Heart right ventricle (tissue), 16 donors: ENCODE data around the gene MICAL2. TPM values are rescaled to one million over a fixed set of nuclear protein-coding genes. Genes with fewer than 3 reads are reported as not detected.

ENCODE experiments used
- ATAC-seq, 8 donors: fragments of 200-7000 bp; cut with Tn5 transposase; one replicate each; pipeline ENCODE4 v1.9.1; 2020; ENCODE audit warnings: mild to moderate bottlenecking in 8 of 8, moderate library complexity in 8 of 8, moderate number of reproducible peaks in 1 of 8
- DNase-seq, 2 donors: peaks; one replicate each; pipeline ENCODE4 v3.0.0-alpha.2; 2020
- H3K27ac ChIP-seq, 10 donors: fragments of 200-600 bp; sonication (generic) in 2 of 10; one replicate each; pipeline versions ENCODE4 v1.5.0 to v1.8.0; 2020 to 2022; ENCODE audit warnings: mild to moderate bottlenecking in 3 of 10
- H3K27me3 ChIP-seq, 7 donors: fragments of 200-600 bp; one replicate each; pipeline ENCODE4 v1.8.0; 2021 to 2022; ENCODE audit warnings: mild to moderate bottlenecking in 2 of 7
- H3K36me3 ChIP-seq, 9 donors: fragments of 200-600 bp; sonication (generic) in 1 of 9; one replicate each; pipeline versions ENCODE4 v1.5.0 to v1.8.0; 2020 to 2022; ENCODE audit warnings: mild to moderate bottlenecking in 2 of 9
- H3K4me1 ChIP-seq, 9 donors: fragments of 200-600 bp; sonication (generic) in 1 of 9; one replicate each; pipeline versions ENCODE4 v1.5.0 to v1.8.0; 2020 to 2022; ENCODE audit warnings: mild to moderate bottlenecking in 4 of 9
- H3K4me3 ChIP-seq, 10 donors: fragments of 200-600 bp; sonication (generic) in 2 of 10; one replicate each; pipeline versions ENCODE4 v1.5.0 to v1.8.0; 2020 to 2022; ENCODE audit warnings: mild to moderate bottlenecking in 7 of 10, moderate library complexity in 2 of 10
- H3K9me3 ChIP-seq, 11 donors: fragments of 200-600 bp in 10 of 11; sonication (generic) in 2 of 11; one replicate each; pipeline versions ENCODE4 v1.5.0 to v1.8.0; 2013 to 2022; ENCODE audit warnings: mild to moderate bottlenecking in 2 of 11, control low read depth in 1 of 11, moderate library complexity in 1 of 11
- CTCF ChIP-seq, 9 donors: fragments of 200-600 bp; sonication (generic) in 2 of 9; IDR thresholded peaks; one replicate each; pipeline versions ENCODE4 v1.5.0 to v1.8.0; 2021 to 2022; ENCODE audit warnings: antibody characterized with exemption in 9 of 9, mild to moderate bottlenecking in 5 of 9, moderate library complexity in 1 of 9
- WGBS, 2 donors: extraction: QIAGEN DNeasy Blood & Tissue Kit; methylation state at CpG; one replicate each; pipeline ENCODE4 v1.1.7; 2013; ENCODE audit warnings: inconsistent platforms in 1 of 2; 5-methylcytosine and 5-hydroxymethylcytosine counted together
- intact Hi-C, 10 donors: fragments of 100-400 bp; cut with DNase I; formaldehyde crosslinking; loops; one replicate each; pipeline versions ENCODE4 v1.11.1 to v1.14.2; 2022
- polyA plus RNA-seq, 2 donors: library from polyadenylated mRNA; stranded (reverse); fragments of 200-250 nt; gene quantifications; one replicate each; pipeline ENCODE4 v1.2.3, GENCODE V29; 2013
- total RNA-seq, 10 donors: library from RNA; stranded (reverse); fragmentation: NEBNext Ultra II Directional in 3 of 10; extraction: Animal tissue kit (Norgen Biotek cat#: 25700) in 3 of 10; gene quantifications; one replicate each; pipeline versions ENCODE4 v1.2.1 to v1.2.4, GENCODE V29; 2021 to 2023
- donor health status: Arrhythmogenic right ventricular cardiomyopathy.
- donor health status: ischemic (EF 13 %, LVEDD 7.1; RV severe dilation, severe dysfunction).
- donor health status: healthy with polysubstance abuse.
- donor health status: DM: no; HTN: yes; CAD: no.
- donor health status: DM: no; HTN: no; CAD: no.
- donor health status: ischemic (EF 25% LVEDD 6.9; RV normal size, moderate dysfunction).
- donor health status: ischemic (EF 25% LVEDD 5.7; RV mildly dilated, moderate dysfunction).
- donor health status: healthy.
- donor health status: DM: yes; HTN: yes; CAD: no.
- donor health status: Ischemic cardiomyopathy.
- donor health status: ischemic (EF 35%, LVEDD 5.7; RV mildly dilated, moderate dysfunction).
- donor health status: nonischemic (EF 11% LVEDD 7.7; RV severe dilation, severe dysfunction).
- donor health status: DM: yes; HTN: yes; CAD: no.
- donor health status: PGD.
- donor health status: ischemic (EF 29% LVEDD 5.4; RV normal size, mild dysfunction).
- donor health status: nonischemic (EF 23%, LVEDD 6.1; RV moderate dilation, normal function).

MICAL2 gene
- total and polyA plus RNA-seq, 12 donors = 32.5 to 95.7 (median 70.5) TPM

- H3K36me3 ChIP-seq = peaks cover 0 to 6% (median 0%) of the 10 kb centered on the region in 9 donors
- DNase-seq (no peak), ATAC-seq (peak in 2 of 8 donors; percentile 9 to 26)
- H3K4me3 ChIP-seq = no peak overlapping the region
- no peak for TF ChIP-seq CTCF (IDR thresholded peaks at IDR 0.05)
- H3K27me3 ChIP-seq = no peaks in the 10 kb centered on the region
- 66% methylated on average over 8 of the region's 8 CpGs for WGBS, 2 donors
- peak overlapping the region in 5 of 10 donors; percentile 2 to 86 (median 54) for H3K27ac ChIP-seq
- no peaks in the 10 kb centered on the region for H3K9me3 ChIP-seq
- intact Hi-C loops = no loop called here
- peaks cover 22 to 86% (median 58%) of the 10 kb centered on the region in 9 donors for H3K4me1 ChIP-seq
These were observed 88.1 kb downstream of the MICAL2 start for GRCh38 chr11:12198251-12199222.

DNA sequence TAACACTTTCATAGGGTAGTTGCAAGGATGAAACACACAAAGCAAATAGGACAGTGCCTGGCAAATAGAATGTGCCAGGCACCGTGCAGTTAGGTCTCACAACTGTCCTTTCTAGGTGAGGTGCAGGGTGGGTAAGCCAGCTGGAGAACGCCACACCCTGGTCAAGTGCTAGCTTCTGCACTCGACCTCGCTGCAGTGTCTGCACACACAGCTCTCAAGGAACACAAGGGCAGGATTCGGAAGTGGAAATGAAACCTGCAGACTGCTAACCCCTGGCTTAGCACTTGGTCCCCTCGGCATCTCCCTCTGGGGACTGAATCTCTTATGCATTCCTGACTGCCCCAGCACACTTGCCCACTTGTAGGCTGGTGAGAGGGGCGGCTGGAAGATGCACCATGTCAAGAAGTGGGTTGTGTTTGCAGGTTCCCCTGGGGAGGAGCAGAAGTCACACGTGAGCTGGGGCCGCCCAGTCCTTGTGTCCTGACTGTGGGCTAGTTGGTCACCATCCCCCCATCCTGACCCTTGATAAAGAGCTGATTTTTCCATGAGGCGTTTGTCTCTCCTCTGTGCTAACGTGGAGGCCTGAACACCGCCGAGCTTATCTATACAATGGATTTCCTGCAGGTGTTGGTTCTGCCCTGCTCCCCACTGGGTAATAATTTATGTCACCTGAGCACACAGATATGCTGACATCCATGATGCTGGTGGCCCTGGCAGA, 89.0 kb downstream of the MICAL2 start:
- Histone ChIP-seq H3K36me3 (peaks cover 0 to 9% (median under 1%) of the 10 kb centered on the region in 9 donors), H3K4me1 (peaks cover 22 to 77% (median 49%) of the 10 kb centered on the region in 9 donors), H3K9me3 (no peaks in the 10 kb centered on the region), H3K4me3 (no peak overlapping the region), H3K27me3 (no peaks in the 10 kb centered on the region), H3K27ac (peak overlapping the region in 8 of 10 donors; percentile 50 to 91 (median 86))
- DNase-seq = no peak
- ATAC-seq = no peak
- no peak for TF ChIP-seq CTCF (IDR thresholded peaks at IDR 0.05)
- WGBS, 2 donors = 68 to 73% methylated on average over 13 of the region's 13 CpGs
- intact Hi-C loops = no loop called here

- 21 to 29% methylated on average over 14 of the region's 14 CpGs for WGBS, 2 donors
- Histone ChIP-seq H3K27ac (peak overlapping the region; percentile 50 to 91 (median 85)), H3K4me1 (peaks cover 22 to 68% (median 49%) of the 10 kb centered on the region in 9 donors), H3K9me3 (no peaks in the 10 kb centered on the region), H3K27me3 (no peaks in the 10 kb centered on the region), H3K4me3 (no peak overlapping the region), H3K36me3 (peaks cover 0 to 19% (median 7%) of the 10 kb centered on the region in 9 donors)
- DNase-seq (peak in 1 of 2 donors; percentile 68), ATAC-seq (peak in 7 of 8 donors; percentile 4 to 67 (median 37))
- intact Hi-C loops = loop anchor here in 1 of 10 donors (5.0 kb wide), 1 partner anchor 38 kb away; no protein-coding TSS in a partner anchor
- TF ChIP-seq CTCF (IDR thresholded peaks at IDR 0.05) = no peak
These were observed 90.0 kb downstream of the MICAL2 start for GRCh38 chr11:12200279-12200990.
